Keratinocyte (primary cell): ENCODE results near the gene PRKCA. TPM values are rescaled to one million over a fixed set of nuclear protein-coding genes. Genes with fewer than 3 reads are reported as not detected.

Source experiments
- DNase-seq: peaks from one replicate; pipeline ENCODE4 v3.0.0-alpha.2; 2011; ENCODE audit warnings: low read depth, missing footprints, low spot score
- FAIRE-seq: peaks from 2 replicates; lab custom pipeline; 2011; peaks lifted over from hg19 to GRCh38; lab: Jason Lieb, UNC
- H2AFZ ChIP-seq: 2 replicates; pipeline ENCODE4 v1.6.0; 2012; ENCODE audit warnings: low read length, control low read depth, inconsistent platforms; ENCODE audit not compliant: control insufficient read depth
- H3K27ac ChIP-seq: 2 replicates; pipeline ENCODE4 v1.5.1; 2011; ENCODE audit warnings: low read length; ENCODE audit not compliant: control insufficient read depth, insufficient read depth
- H3K27me3 ChIP-seq: 3 replicates; pipeline ENCODE4 v1.6.0; 2011; ENCODE audit warnings: low read length; ENCODE audit not compliant: control insufficient read depth, insufficient read depth; ENCODE audit errors: extremely low read depth
- H3K36me3 ChIP-seq, 2 experiments: 2 replicates in 1 of 2; 3 replicates in 1 of 2; pipeline ENCODE4 v1.5.1; 2011; ENCODE audit warnings: low read length in 2 of 2, mild to moderate bottlenecking in 1 of 2; ENCODE audit not compliant: control insufficient read depth in 2 of 2, insufficient read depth in 2 of 2; ENCODE audit errors: extremely low read depth in 1 of 2
- H3K4me1 ChIP-seq: 3 replicates; pipeline ENCODE4 v1.5.1; 2011; ENCODE audit warnings: low read length; ENCODE audit not compliant: control insufficient read depth, insufficient read depth; ENCODE audit errors: extremely low read depth
- H3K4me2 ChIP-seq: 3 replicates; pipeline ENCODE4 v1.6.0; 2011; ENCODE audit warnings: low read depth, low read length; ENCODE audit not compliant: control insufficient read depth, insufficient read depth; ENCODE audit errors: extremely low read depth
- H3K4me3 ChIP-seq, 3 experiments: fragments of 200-600 bp in 1 of 3; sonication (generic) in 1 of 3; 2 replicates in 2 of 3; 3 replicates in 1 of 3; pipeline ENCODE4 v1.5.1; 2011 to 2016; ENCODE audit warnings: low read length in 3 of 3, mild to moderate bottlenecking in 3 of 3, control low read depth in 2 of 3, inconsistent platforms in 1 of 3, low read depth in 1 of 3, mixed read lengths in 1 of 3, mixed run types in 1 of 3, moderate library complexity in 1 of 3; ENCODE audit not compliant: control insufficient read depth in 2 of 3, insufficient read depth in 2 of 3; ENCODE audit errors: extremely low read depth in 1 of 3
- H3K79me2 ChIP-seq: 2 replicates; pipeline ENCODE4 v1.6.0; 2012; ENCODE audit warnings: low read length; ENCODE audit not compliant: control insufficient read depth, insufficient read depth
- H3K9ac ChIP-seq: 3 replicates; pipeline ENCODE4 v1.6.0; 2011; ENCODE audit warnings: low read length; ENCODE audit not compliant: control insufficient read depth, insufficient read depth; ENCODE audit errors: extremely low read depth
- H3K9me1 ChIP-seq: 3 replicates; pipeline ENCODE4 v1.6.0; 2011; ENCODE audit warnings: low read length; ENCODE audit not compliant: control insufficient read depth, insufficient read depth; ENCODE audit errors: extremely low read depth
- H3K9me3 ChIP-seq: 2 replicates; pipeline ENCODE4 v1.5.1; 2012; ENCODE audit warnings: low read depth, low read length; ENCODE audit not compliant: control insufficient read depth
- H4K20me1 ChIP-seq: 3 replicates; pipeline ENCODE4 v1.6.0; 2011; ENCODE audit warnings: low read length; ENCODE audit not compliant: control insufficient read depth, insufficient read depth; ENCODE audit errors: extremely low read depth
- EZH2 ChIP-seq: IDR thresholded peaks from one replicate; pipeline ENCODE4 v1.6.1; 2012; ENCODE audit warnings: inconsistent platforms, mild to moderate bottlenecking, low read length, moderate library complexity
- dilution Hi-C: fragments of 300-500 bp; cut with MboI; formaldehyde crosslinking; loops from one replicate; pipeline ENCODE4 v1.7.0; 2020; ENCODE audit warnings: low sequenced_read_pairs; ENCODE audit not compliant: extremely low pct_ligation_motif_present
- polyA plus RNA-seq, 5 experiments: library from polyadenylated mRNA; depleted of rRNA in 3 of 5; stranded (reverse) in 3 of 5; stranded (forward) in 1 of 5; unstranded in 1 of 5; fragments of >200 nt; gene quantifications; 1 replicate in 1 of 5; 2 replicates in 3 of 5; 3 replicates in 1 of 5; pipeline versions ENCODE4 v1.2.1 to v1.2.3, GENCODE V29; 2011 to 2012; ENCODE audit warnings: missing spikeins in 2 of 5, low read depth in 1 of 5, low replicate concordance in 1 of 5
- TF ChIP-seq, protein P1 (sequence below), 3 experiments: IDR thresholded peaks in 1 of 3; conservative IDR thresholded peaks in 1 of 3; optimal IDR thresholded peaks in 1 of 3; 2 replicates in 2 of 3; 3 replicates in 1 of 3; pipeline versions ENCODE3 to v1.5.1; 2011; ENCODE audit warnings: low read length in 3 of 3, mild to moderate bottlenecking in 3 of 3, moderate library complexity in 2 of 3, control low read depth in 1 of 3, inconsistent platforms in 1 of 3; ENCODE audit not compliant: insufficient read depth in 2 of 3; ENCODE audit errors: extremely low read depth in 1 of 3

Gene PRKCA
- polyA plus RNA-seq, 1 donor (not counting 4 experiments of a cell fraction or from before 2014, with no cell fraction given) = 3.6 TPM

DNA sequence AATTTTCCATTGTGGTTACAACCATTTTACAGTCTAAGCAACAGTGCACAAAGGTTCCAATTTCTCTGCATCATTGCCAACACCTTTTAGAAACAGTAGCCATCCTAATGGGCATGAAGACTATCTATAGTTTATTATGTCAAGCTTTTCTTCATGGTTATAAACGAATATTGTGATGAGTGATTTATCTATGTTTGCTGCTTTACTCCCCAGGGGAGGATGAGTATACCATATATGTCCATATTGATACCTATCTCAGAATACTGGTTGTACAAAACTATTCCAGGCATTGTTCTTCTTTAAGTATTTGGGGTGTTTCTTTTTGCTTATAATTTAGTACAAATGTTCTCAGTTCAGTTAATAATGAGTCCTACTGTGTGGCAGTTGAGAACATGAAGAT, 98.3 kb downstream of the PRKCA start:
- DNase-seq (no peak), FAIRE-seq (no peak)
- H3K4me2 ChIP-seq = no peak overlapping the region
- dilution Hi-C loops = no loop called here
- no peak overlapping the region for H3K4me3 ChIP-seq
- H3K36me3 ChIP-seq = no peaks in the 10 kb centered on the region
- H3K27ac ChIP-seq = no peak overlapping the region
- no peaks in the 10 kb centered on the region for H4K20me1 ChIP-seq
- H3K27me3 ChIP-seq = no peaks in the 10 kb centered on the region
- H3K79me2 ChIP-seq = peaks cover 3% of the 10 kb centered on the region
- TF ChIP-seq, protein P1, sequence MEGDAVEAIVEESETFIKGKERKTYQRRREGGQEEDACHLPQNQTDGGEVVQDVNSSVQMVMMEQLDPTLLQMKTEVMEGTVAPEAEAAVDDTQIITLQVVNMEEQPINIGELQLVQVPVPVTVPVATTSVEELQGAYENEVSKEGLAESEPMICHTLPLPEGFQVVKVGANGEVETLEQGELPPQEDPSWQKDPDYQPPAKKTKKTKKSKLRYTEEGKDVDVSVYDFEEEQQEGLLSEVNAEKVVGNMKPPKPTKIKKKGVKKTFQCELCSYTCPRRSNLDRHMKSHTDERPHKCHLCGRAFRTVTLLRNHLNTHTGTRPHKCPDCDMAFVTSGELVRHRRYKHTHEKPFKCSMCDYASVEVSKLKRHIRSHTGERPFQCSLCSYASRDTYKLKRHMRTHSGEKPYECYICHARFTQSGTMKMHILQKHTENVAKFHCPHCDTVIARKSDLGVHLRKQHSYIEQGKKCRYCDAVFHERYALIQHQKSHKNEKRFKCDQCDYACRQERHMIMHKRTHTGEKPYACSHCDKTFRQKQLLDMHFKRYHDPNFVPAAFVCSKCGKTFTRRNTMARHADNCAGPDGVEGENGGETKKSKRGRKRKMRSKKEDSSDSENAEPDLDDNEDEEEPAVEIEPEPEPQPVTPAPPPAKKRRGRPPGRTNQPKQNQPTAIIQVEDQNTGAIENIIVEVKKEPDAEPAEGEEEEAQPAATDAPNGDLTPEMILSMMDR (optimal IDR thresholded peaks at IDR 0.05 in 1 of 3, IDR thresholded peaks at IDR 0.05 in 1 of 3, conservative IDR thresholded peaks at IDR 0.05 in 1 of 3; ENCODE audit: extremely low read depth in 1 of 3, insufficient read depth in 2 of 3, low read length in 3 of 3) = no peak
- no peak for TF ChIP-seq EZH2
- H3K9ac ChIP-seq = no peak overlapping the region
- H3K9me3 ChIP-seq = no peaks in the 10 kb centered on the region
- peaks cover 11% of the 10 kb centered on the region for H3K4me1 ChIP-seq
- H2AFZ ChIP-seq = no peak overlapping the region
- no peaks in the 10 kb centered on the region for H3K9me1 ChIP-seq

DNA sequence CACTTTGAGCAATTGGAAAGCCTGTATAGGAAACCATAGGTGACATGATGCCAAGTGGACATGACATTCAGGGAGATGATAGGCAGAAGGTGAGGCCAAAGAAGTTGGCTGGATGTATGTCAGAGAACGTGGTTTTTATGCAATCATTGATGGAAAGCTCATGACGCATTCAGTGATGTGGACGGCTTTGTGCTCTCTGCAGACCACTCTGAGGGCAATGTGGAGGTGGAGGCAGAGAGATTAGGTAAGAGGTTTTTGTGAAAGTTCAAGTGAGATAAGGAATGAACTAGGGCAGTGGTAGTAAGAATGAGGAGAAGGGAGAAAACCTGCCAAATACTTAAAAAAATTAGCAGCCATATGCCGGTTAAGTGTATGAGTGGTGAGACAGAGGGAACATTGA, 99.0 kb downstream of the PRKCA start:
- Histone ChIP-seq H4K20me1 (no peaks in the 10 kb centered on the region), H3K4me2 (no peak overlapping the region), H3K9me1 (no peaks in the 10 kb centered on the region), H2AFZ (no peak overlapping the region), H3K36me3 (no peaks in the 10 kb centered on the region), H3K79me2 (peaks cover 3% of the 10 kb centered on the region), H3K27me3 (no peaks in the 10 kb centered on the region), H3K9me3 (no peaks in the 10 kb centered on the region), H3K4me3 (no peak overlapping the region), H3K4me1 (peaks cover 17% of the 10 kb centered on the region), H3K9ac (no peak overlapping the region), H3K27ac (no peak overlapping the region)
- dilution Hi-C loops = no loop called here
- DNase-seq = no peak
- TF ChIP-seq EZH2 = no peak
- TF ChIP-seq, protein P1 (optimal IDR thresholded peaks at IDR 0.05 in 1 of 3, IDR thresholded peaks at IDR 0.05 in 1 of 3, conservative IDR thresholded peaks at IDR 0.05 in 1 of 3; ENCODE audit: extremely low read depth in 1 of 3, insufficient read depth in 2 of 3, low read length in 3 of 3) = no peak
- no peak for FAIRE-seq
